ENCODE results near the gene PIGS. TPM values are rescaled to one million over a fixed set of nuclear protein-coding genes. Genes with fewer than 3 reads are reported as not detected.

PIGS gene
- total RNA-seq, 1 experiment from 2014 or later = 45.8 TPM

DNA sequence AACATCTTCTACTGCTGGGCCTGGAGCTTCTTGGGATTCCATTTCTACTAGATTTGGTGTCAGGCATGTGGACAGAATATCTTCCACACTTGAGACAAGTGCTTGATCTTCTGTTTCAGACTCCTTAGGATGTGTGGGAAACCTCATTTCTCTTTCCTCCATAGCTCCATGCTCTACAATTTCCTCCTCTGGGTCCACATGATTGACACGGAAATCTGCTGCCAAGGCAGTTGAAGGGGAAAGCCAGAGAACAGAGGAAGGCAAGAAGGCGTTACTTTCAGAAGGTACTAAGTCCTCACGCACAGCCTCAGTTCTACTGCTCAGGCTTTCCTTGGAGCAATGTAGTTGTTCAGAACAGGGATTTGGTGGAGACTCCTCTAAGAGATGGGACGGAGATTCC lies 20.9 kb upstream of the PIGS start:
- no peaks in the 10 kb centered on the region for H4K20me1 ChIP-seq (ENCODE audit: insufficient read depth)
- H3K79me2 ChIP-seq (ENCODE audit: insufficient read depth, low read length) = peaks cover 55% of the 10 kb centered on the region
- ATAC-seq (no peak), DNase-seq (ENCODE audit: low read depth, low spot score) (no peak)
- no peaks in the 10 kb centered on the region for H3K9me3 ChIP-seq (ENCODE audit: control insufficient read depth in 1 of 2, insufficient read depth in 1 of 2, low read depth in 1 of 2, low read length in 2 of 2)
- H3K27me3 ChIP-seq (ENCODE audit: insufficient read depth, low read length) = no peaks in the 10 kb centered on the region
- CTCF ChIA-PET = no interaction called here
- no peak overlapping the region for H3K9ac ChIP-seq (ENCODE audit: low read length)
- H3K27ac ChIP-seq (ENCODE audit: low read depth, low read length) = no peak overlapping the region
- H3K36me3 ChIP-seq (ENCODE audit: control insufficient read depth in 1 of 2, insufficient read depth in 2 of 2, low read length in 2 of 2) = peaks cover 49 to 50% of the 10 kb centered on the region in 2 experiments
- TF ChIP-seq EGR1 (IDR thresholded peaks at IDR 0.05; ENCODE audit: low read depth) (no peak), POLR2A (IDR thresholded peaks at IDR 0.05; ENCODE audit: borderline replicate concordance, extremely low read depth, insufficient read depth, insufficient read length) (no peak), ZFX (IDR thresholded peaks at IDR 0.05) (no peak), SP1 (IDR thresholded peaks at IDR 0.05; ENCODE audit: low read depth) (no peak), CBX3 (IDR thresholded peaks at IDR 0.05; ENCODE audit: low read depth) (no peak), JUND (IDR thresholded peaks at IDR 0.05) (no peak), YY1 (IDR thresholded peaks at IDR 0.05; ENCODE audit: extremely low read depth, insufficient replicate concordance, low read depth, low read length) (no peak), EZH2 (IDR thresholded peaks at IDR 0.05) (no peak), POLR2AphosphoS5 (IDR thresholded peaks at IDR 0.05; ENCODE audit: low read depth, low read length) (no peak)
- TF ChIP-seq, protein P1, sequence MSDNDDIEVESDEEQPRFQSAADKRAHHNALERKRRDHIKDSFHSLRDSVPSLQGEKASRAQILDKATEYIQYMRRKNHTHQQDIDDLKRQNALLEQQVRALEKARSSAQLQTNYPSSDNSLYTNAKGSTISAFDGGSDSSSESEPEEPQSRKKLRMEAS (IDR thresholded peaks at IDR 0.05) = no peak
- TF ChIP-seq, protein P2, sequence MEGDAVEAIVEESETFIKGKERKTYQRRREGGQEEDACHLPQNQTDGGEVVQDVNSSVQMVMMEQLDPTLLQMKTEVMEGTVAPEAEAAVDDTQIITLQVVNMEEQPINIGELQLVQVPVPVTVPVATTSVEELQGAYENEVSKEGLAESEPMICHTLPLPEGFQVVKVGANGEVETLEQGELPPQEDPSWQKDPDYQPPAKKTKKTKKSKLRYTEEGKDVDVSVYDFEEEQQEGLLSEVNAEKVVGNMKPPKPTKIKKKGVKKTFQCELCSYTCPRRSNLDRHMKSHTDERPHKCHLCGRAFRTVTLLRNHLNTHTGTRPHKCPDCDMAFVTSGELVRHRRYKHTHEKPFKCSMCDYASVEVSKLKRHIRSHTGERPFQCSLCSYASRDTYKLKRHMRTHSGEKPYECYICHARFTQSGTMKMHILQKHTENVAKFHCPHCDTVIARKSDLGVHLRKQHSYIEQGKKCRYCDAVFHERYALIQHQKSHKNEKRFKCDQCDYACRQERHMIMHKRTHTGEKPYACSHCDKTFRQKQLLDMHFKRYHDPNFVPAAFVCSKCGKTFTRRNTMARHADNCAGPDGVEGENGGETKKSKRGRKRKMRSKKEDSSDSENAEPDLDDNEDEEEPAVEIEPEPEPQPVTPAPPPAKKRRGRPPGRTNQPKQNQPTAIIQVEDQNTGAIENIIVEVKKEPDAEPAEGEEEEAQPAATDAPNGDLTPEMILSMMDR (IDR thresholded peaks at IDR 0.05 in 2 of 3, conservative IDR thresholded peaks at IDR 0.05 in 1 of 3; ENCODE audit: borderline replicate concordance in 1 of 3, insufficient read depth in 1 of 3, low read depth in 2 of 3, low read length in 2 of 3) = no peak
- TF ChIP-seq, protein P3, sequence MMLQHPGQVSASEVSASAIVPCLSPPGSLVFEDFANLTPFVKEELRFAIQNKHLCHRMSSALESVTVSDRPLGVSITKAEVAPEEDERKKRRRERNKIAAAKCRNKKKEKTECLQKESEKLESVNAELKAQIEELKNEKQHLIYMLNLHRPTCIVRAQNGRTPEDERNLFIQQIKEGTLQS (IDR thresholded peaks at IDR 0.05) = no peak
- POLR2A ChIA-PET = no interaction called here
- H3K4me1 ChIP-seq (ENCODE audit: control insufficient read depth in 1 of 2, insufficient read depth in 2 of 2, low read length in 2 of 2) = no peaks in the 10 kb centered on the region
- BruUV-seq (replicated peaks) = no TSS peak
- RAD21 ChIA-PET (ENCODE audit: low non-redundant PET in 1 of 2, low total read pairs in 2 of 2, uncharacterized antibody in 2 of 2, unreplicated experiment in 2 of 2) = no interaction called here
- no peak overlapping the region for H3K4me3 ChIP-seq (replicated peaks in 1 of 2; ENCODE audit: low read depth in 1 of 2, low read length in 2 of 2)
- H3K4me2 ChIP-seq (ENCODE audit: low read length) = no peak overlapping the region
- no peak overlapping the region for H2AFZ ChIP-seq (ENCODE audit: low read depth, low read length, poor library complexity, severe bottlenecking)
- intact Hi-C loops (cut with micrococcal nuclease) = no loop called here
- no peaks in the 10 kb centered on the region for H3K9me2 ChIP-seq (ENCODE audit: insufficient read depth)
